ENCODE measurements around the gene ABAT. TPM values are rescaled to one million over a fixed set of nuclear protein-coding genes. Genes with fewer than 3 reads are reported as not detected.

ABAT gene
- total RNA-seq, 1 experiment from 2014 or later = 4.7 TPM

DNA sequence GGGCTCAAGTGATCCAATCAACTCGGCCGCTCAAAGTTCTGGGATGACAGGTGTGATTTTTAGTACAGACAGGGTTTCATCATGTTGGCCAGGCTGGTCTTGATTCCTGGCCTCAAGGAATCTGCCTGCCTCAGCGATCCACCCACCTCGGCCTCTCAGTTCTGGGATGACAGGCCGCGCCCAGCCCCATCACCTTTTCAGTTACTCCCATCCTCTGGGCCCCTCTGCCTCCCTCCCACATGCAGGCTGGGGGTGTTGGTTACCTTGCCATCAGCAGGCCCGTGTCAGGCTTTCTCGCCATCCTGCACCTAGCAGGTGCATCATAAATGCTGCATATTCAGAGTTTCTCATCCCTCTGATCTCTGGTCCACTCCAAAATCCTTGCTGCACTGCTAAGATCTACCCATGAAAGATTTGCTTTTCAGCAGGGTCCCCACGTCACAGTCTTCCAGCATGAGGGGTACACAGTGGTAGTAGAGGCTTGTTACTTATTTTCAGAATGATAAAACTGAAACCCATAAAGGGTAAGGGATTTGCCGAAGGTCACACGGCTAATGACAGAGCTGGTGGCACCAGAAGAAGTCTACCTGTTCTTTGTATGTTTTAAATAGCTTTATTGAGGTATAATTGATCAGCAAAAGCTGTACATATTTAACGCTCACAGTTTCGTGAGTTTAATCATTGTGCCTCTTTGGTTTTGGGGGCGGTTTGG lies 139.8 kb downstream of the ABAT start:
- ChIA-PET CTCF (no interaction called here), POLR2A (no interaction called here), RAD21 (ENCODE audit: low non-redundant PET in 1 of 2, low total read pairs in 2 of 2, uncharacterized antibody in 2 of 2, unreplicated experiment in 2 of 2) (no interaction called here)
- H2AFZ ChIP-seq (ENCODE audit: low read depth, low read length, poor library complexity, severe bottlenecking) = no peak overlapping the region
- no TSS peak for BruUV-seq (replicated peaks)
- intact Hi-C loops (cut with micrococcal nuclease) = no loop called here
- DNase-seq (ENCODE audit: low read depth, low spot score) = no peak
- no peaks in the 10 kb centered on the region for H3K9me2 ChIP-seq (ENCODE audit: insufficient read depth)
- no peak overlapping the region for H3K4me3 ChIP-seq (replicated peaks in 1 of 2; ENCODE audit: low read depth in 1 of 2, low read length in 2 of 2)
- H3K9me3 ChIP-seq (ENCODE audit: control insufficient read depth in 1 of 2, insufficient read depth in 1 of 2, low read depth in 1 of 2, low read length in 2 of 2) = no peaks in the 10 kb centered on the region
- no peak overlapping the region for H3K27ac ChIP-seq (ENCODE audit: low read depth, low read length)
- no peaks in the 10 kb centered on the region for H3K4me1 ChIP-seq (ENCODE audit: control insufficient read depth in 1 of 2, insufficient read depth in 2 of 2, low read length in 2 of 2)
- no peaks in the 10 kb centered on the region for H3K27me3 ChIP-seq (ENCODE audit: insufficient read depth, low read length)
- TF ChIP-seq, protein P1, sequence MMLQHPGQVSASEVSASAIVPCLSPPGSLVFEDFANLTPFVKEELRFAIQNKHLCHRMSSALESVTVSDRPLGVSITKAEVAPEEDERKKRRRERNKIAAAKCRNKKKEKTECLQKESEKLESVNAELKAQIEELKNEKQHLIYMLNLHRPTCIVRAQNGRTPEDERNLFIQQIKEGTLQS (IDR thresholded peaks at IDR 0.05) = no peak
- TF ChIP-seq CEBPB (IDR thresholded peaks at IDR 0.05; ENCODE audit: low read depth) = no peak
- TF ChIP-seq SP1 (IDR thresholded peaks at IDR 0.05; ENCODE audit: low read depth) = no peak
- no peak for TF ChIP-seq MAX (IDR thresholded peaks at IDR 0.05)
- no peak for TF ChIP-seq SIN3A (IDR thresholded peaks at IDR 0.05; ENCODE audit: low read depth)
- TF ChIP-seq TCF7L2 (IDR thresholded peaks at IDR 0.05; ENCODE audit: borderline replicate concordance, extremely low read depth, insufficient read depth, insufficient read length) = no peak
- no peak for TF ChIP-seq EZH2phosphoT487 (IDR thresholded peaks at IDR 0.05; ENCODE audit: borderline replicate concordance)
- TF ChIP-seq SRF (IDR thresholded peaks at IDR 0.05; ENCODE audit: low read depth) = no peak
- H3K4me2 ChIP-seq (ENCODE audit: low read length) = no peak overlapping the region
- H3K9ac ChIP-seq (ENCODE audit: low read length) = no peak overlapping the region
- peaks cover 57% of the 10 kb centered on the region for H3K79me2 ChIP-seq (ENCODE audit: insufficient read depth, low read length)
- H3K36me3 ChIP-seq (ENCODE audit: control insufficient read depth in 1 of 2, insufficient read depth in 2 of 2, low read length in 2 of 2) = peaks cover 50 to 75% of the 10 kb centered on the region in 2 experiments
- H4K20me1 ChIP-seq (ENCODE audit: insufficient read depth) = no peaks in the 10 kb centered on the region
- no peak for ATAC-seq

GRCh38 chr16:8816967-8817655 lies 142.7 kb downstream of the ABAT start:
- POLR2A ChIA-PET = no interaction called here
- H3K27ac ChIP-seq (ENCODE audit: low read depth, low read length) = no peak overlapping the region
- no peak for ATAC-seq
- intact Hi-C loops (cut with micrococcal nuclease) = no loop called here
- H3K9me2 ChIP-seq (ENCODE audit: insufficient read depth) = no peaks in the 10 kb centered on the region
- H3K4me3 ChIP-seq (replicated peaks in 1 of 2; ENCODE audit: low read depth in 1 of 2, low read length in 2 of 2) = no peak overlapping the region
- peaks cover 47 to 81% of the 10 kb centered on the region in 2 experiments for H3K36me3 ChIP-seq (ENCODE audit: control insufficient read depth in 1 of 2, insufficient read depth in 2 of 2, low read length in 2 of 2)
- H3K79me2 ChIP-seq (ENCODE audit: insufficient read depth, low read length) = peaks cover 65% of the 10 kb centered on the region
- no TSS peak for BruUV-seq (replicated peaks)
- H4K20me1 ChIP-seq (ENCODE audit: insufficient read depth) = no peaks in the 10 kb centered on the region
- no peak overlapping the region for H2AFZ ChIP-seq (ENCODE audit: low read depth, low read length, poor library complexity, severe bottlenecking)
- CTCF ChIA-PET = no interaction called here
- H3K27me3 ChIP-seq (ENCODE audit: insufficient read depth, low read length) = no peaks in the 10 kb centered on the region
- H3K4me2 ChIP-seq (ENCODE audit: low read length) = no peak overlapping the region
- no peaks in the 10 kb centered on the region for H3K4me1 ChIP-seq (ENCODE audit: control insufficient read depth in 1 of 2, insufficient read depth in 2 of 2, low read length in 2 of 2)
- RAD21 ChIA-PET (ENCODE audit: low non-redundant PET in 1 of 2, low total read pairs in 2 of 2, uncharacterized antibody in 2 of 2, unreplicated experiment in 2 of 2) = no interaction called here
- H3K9ac ChIP-seq (ENCODE audit: low read length) = no peak overlapping the region
- no peak for DNase-seq (ENCODE audit: low read depth, low spot score)
- no peaks in the 10 kb centered on the region for H3K9me3 ChIP-seq (ENCODE audit: control insufficient read depth in 1 of 2, insufficient read depth in 1 of 2, low read depth in 1 of 2, low read length in 2 of 2)
- TF ChIP-seq CEBPB (IDR thresholded peaks at IDR 0.05; ENCODE audit: low read depth) = no peak
- no peak for TF ChIP-seq SRF (IDR thresholded peaks at IDR 0.05; ENCODE audit: low read depth)
- TF ChIP-seq SP1 (IDR thresholded peaks at IDR 0.05; ENCODE audit: low read depth) = no peak
- TF ChIP-seq ZNF274 (IDR thresholded peaks at IDR 0.05; ENCODE audit: low read depth, low read length) = no peak
- no peak for TF ChIP-seq SIN3A (IDR thresholded peaks at IDR 0.05; ENCODE audit: low read depth)
- no peak for TF ChIP-seq ELF1 (IDR thresholded peaks at IDR 0.05; ENCODE audit: borderline replicate concordance, low read depth)
- TF ChIP-seq EGR1 (IDR thresholded peaks at IDR 0.05; ENCODE audit: low read depth) = no peak
- no peak for TF ChIP-seq JUND (IDR thresholded peaks at IDR 0.05)
- TF ChIP-seq, protein P2, sequence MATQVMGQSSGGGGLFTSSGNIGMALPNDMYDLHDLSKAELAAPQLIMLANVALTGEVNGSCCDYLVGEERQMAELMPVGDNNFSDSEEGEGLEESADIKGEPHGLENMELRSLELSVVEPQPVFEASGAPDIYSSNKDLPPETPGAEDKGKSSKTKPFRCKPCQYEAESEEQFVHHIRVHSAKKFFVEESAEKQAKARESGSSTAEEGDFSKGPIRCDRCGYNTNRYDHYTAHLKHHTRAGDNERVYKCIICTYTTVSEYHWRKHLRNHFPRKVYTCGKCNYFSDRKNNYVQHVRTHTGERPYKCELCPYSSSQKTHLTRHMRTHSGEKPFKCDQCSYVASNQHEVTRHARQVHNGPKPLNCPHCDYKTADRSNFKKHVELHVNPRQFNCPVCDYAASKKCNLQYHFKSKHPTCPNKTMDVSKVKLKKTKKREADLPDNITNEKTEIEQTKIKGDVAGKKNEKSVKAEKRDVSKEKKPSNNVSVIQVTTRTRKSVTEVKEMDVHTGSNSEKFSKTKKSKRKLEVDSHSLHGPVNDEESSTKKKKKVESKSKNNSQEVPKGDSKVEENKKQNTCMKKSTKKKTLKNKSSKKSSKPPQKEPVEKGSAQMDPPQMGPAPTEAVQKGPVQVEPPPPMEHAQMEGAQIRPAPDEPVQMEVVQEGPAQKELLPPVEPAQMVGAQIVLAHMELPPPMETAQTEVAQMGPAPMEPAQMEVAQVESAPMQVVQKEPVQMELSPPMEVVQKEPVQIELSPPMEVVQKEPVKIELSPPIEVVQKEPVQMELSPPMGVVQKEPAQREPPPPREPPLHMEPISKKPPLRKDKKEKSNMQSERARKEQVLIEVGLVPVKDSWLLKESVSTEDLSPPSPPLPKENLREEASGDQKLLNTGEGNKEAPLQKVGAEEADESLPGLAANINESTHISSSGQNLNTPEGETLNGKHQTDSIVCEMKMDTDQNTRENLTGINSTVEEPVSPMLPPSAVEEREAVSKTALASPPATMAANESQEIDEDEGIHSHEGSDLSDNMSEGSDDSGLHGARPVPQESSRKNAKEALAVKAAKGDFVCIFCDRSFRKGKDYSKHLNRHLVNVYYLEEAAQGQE (IDR thresholded peaks at IDR 0.05; ENCODE audit: low read depth) = no peak
- no peak for TF ChIP-seq POLR2A (IDR thresholded peaks at IDR 0.05; ENCODE audit: borderline replicate concordance, extremely low read depth, insufficient read depth, insufficient read length)
